ENCODE measurements around the gene ERICH6. TPM values are rescaled to one million over a fixed set of nuclear protein-coding genes. Genes with fewer than 3 reads are reported as not detected.
"Not testable (repeated sequence)": the region's sequence is repeated elsewhere in the genome, so short reads cannot be mapped to it uniquely, and the experiment has no call there.

ERICH6 gene
- total RNA-seq, 4 donors from 2014 or later, result not detected

DNA sequence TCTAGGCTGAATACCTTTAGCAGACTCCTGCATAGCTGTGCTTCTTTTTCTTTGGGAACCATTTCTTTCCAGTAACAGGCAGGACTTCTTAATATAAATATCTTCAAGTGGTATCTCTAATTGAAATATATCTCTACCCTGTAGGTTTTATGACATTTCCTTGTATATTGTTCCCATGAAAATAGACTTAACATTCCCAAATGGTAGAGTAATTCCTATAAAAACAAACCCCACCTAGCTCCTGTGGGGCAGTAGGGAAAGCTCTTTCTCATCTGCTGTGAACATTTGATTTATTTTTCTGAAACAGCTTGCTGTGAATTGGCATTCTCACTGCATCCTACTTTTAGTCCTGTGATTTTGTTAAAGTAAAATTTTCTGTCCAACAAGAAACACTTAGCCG, 79.8 kb downstream of the ERICH6 start:
- Histone ChIP-seq H3K4me3 (no peak overlapping the region), H3K27me3 (no peaks in the 10 kb centered on the region), H3K9me3 (no peaks in the 10 kb centered on the region), H3K36me3 (peaks cover 7 to 51% of the 10 kb centered on the region in 2 donors), H3K4me1 (peaks cover 0 to 13% (median 0%) of the 10 kb centered on the region in 3 donors), H3K27ac (no peak overlapping the region)
- TF ChIP-seq POLR2A (IDR thresholded peaks at IDR 0.05), result no peak
- no peak for TF ChIP-seq EP300 (IDR thresholded peaks at IDR 0.05)
- no peak for TF ChIP-seq POLR2AphosphoS5 (IDR thresholded peaks at IDR 0.05)
- TF ChIP-seq, protein P1, sequence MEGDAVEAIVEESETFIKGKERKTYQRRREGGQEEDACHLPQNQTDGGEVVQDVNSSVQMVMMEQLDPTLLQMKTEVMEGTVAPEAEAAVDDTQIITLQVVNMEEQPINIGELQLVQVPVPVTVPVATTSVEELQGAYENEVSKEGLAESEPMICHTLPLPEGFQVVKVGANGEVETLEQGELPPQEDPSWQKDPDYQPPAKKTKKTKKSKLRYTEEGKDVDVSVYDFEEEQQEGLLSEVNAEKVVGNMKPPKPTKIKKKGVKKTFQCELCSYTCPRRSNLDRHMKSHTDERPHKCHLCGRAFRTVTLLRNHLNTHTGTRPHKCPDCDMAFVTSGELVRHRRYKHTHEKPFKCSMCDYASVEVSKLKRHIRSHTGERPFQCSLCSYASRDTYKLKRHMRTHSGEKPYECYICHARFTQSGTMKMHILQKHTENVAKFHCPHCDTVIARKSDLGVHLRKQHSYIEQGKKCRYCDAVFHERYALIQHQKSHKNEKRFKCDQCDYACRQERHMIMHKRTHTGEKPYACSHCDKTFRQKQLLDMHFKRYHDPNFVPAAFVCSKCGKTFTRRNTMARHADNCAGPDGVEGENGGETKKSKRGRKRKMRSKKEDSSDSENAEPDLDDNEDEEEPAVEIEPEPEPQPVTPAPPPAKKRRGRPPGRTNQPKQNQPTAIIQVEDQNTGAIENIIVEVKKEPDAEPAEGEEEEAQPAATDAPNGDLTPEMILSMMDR (IDR thresholded peaks at IDR 0.05), result no peak
- WGBS, 2 donors (ENCODE audit: low coverage in 1 of 2), result 63 to 100% methylated on average over 1 of the region's 1 CpG
- ATAC-seq, result no peak

DNA sequence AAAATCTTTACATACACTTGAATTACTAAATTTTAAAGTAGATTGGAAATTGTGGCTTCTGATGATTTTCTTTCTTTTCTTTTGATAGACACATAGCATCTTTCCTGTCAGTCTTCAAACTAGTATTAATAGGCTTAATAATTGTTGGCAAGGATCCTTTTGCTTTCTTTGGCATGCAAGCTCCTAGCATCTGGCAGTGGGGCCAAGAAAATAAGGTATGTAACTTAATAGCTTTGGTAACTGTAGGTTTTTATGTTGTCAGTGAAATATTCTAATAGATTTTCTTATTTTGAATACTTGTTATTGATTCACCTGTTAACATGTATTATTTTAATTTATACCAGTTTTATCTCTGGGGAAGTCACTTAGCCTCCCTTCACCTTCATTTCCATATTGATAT, 80.8 kb downstream of the ERICH6 start:
- H3K4me3 ChIP-seq, H3K9me3 ChIP-seq, H3K27me3 ChIP-seq, H3K27ac ChIP-seq, ATAC-seq: not testable (repeated sequence)
- Histone ChIP-seq H3K36me3 (peaks cover 7 to 49% of the 10 kb centered on the region in 2 donors), H3K4me1 (peaks cover 0 to 13% (median 0%) of the 10 kb centered on the region in 3 donors)

DNA sequence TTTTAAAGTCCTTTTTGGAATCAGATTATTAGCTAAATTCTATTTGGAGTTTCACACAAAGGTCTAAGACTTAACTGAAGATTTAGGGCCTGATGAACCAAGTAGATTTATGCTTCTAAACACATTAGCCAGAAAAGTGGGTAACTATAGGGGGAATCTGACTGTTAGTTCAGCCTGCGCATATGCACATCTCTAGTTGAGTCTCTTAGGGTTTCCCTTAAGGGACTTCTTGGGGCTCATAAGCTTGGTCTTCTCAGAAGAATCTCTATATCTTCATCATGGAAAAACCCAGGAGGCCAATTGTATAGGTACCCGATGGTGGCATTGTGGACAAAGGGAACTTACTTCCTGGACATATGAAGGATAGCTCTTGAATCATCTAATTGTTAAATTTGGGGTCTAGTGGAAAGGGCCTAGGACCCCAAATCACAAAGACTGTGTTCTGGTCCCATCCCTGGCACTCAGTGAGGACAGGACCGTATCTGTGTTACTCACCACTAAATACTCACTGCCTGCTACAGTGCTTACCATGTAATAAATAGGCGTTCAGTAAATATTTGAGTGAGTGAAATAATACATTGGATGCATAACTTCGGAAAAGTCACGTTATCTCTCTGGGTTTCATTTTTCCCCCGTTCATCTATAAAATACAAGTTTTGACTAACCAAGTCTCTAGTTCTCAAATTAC, 83.6 kb downstream of the ERICH6 start:
- H3K27me3 ChIP-seq, result no peaks in the 10 kb centered on the region
- no peaks in the 10 kb centered on the region for H3K9me3 ChIP-seq
- H3K27ac ChIP-seq, result no peak overlapping the region
- H3K4me3 ChIP-seq, result no peak overlapping the region
- TF ChIP-seq POLR2A (IDR thresholded peaks at IDR 0.05), result no peak
- no peak for TF ChIP-seq EP300 (IDR thresholded peaks at IDR 0.05)
- TF ChIP-seq, protein P1 (IDR thresholded peaks at IDR 0.05), result no peak
- no peak for TF ChIP-seq POLR2AphosphoS5 (IDR thresholded peaks at IDR 0.05)
- peaks cover 0 to 26% (median 0%) of the 10 kb centered on the region in 3 donors for H3K4me1 ChIP-seq
- ATAC-seq, result no peak
- peaks cover 0 to 21% of the 10 kb centered on the region in 2 donors for H3K36me3 ChIP-seq
- 80 to 90% methylated on average over 6 to 7 of the region's 7 CpGs for whole genome bisulfite sequencing, 2 donors (ENCODE audit: low coverage in 1 of 2)

DNA sequence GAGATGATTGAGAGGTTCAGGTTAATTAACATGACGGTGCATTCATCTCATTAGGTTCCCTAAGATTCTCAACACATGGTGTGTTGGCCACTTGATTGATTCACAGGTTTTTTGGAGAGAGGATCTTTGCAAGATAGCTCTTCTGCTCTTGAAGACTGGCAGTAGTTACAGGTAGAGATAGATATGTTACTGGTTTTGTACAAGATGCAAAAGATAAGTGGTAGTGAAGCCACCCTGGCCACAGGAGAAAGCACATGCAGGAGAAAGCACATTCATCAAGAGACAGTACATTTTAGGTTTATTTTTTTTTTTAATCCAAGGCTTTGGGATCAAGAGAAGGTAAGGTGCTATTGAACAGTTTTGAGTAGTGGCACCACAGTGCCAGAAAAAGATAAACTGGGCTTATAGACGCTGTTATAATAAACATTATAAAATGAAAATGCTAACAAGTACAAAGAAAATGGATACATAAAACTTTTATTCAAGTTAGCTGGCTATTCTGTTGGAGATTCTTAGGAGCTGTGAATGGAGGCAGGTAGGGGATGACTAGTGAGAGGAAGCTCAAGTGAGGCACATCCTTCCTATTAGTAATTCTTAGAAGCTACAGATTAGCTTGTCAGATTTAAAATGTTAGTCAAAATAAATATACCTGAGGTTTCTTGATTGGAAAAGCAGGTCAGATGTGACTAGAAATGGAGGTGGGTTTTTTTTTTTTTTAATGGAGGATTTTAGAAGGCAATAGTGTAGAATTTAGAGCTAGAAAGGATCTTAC, 89.8 kb downstream of the ERICH6 start:
- 71 to 81% methylated on average over 2 of the region's 2 CpGs for WGBS, 2 donors (ENCODE audit: low coverage in 1 of 2)
- no peak overlapping the region for H3K4me3 ChIP-seq
- no peaks in the 10 kb centered on the region for H3K27me3 ChIP-seq
- no peaks in the 10 kb centered on the region for H3K9me3 ChIP-seq
- H3K36me3 ChIP-seq, result peaks cover 0 to 16% of the 10 kb centered on the region in 2 donors
- no peak for TF ChIP-seq POLR2AphosphoS5 (IDR thresholded peaks at IDR 0.05)
- no peak for TF ChIP-seq EP300 (IDR thresholded peaks at IDR 0.05)
- TF ChIP-seq POLR2A (IDR thresholded peaks at IDR 0.05), result no peak
- TF ChIP-seq, protein P1 (IDR thresholded peaks at IDR 0.05), result no peak
- no peak for ATAC-seq
- H3K4me1 ChIP-seq, result peaks cover 0 to 47% (median 0%) of the 10 kb centered on the region in 3 donors
- H3K27ac ChIP-seq, result no peak overlapping the region

DNA sequence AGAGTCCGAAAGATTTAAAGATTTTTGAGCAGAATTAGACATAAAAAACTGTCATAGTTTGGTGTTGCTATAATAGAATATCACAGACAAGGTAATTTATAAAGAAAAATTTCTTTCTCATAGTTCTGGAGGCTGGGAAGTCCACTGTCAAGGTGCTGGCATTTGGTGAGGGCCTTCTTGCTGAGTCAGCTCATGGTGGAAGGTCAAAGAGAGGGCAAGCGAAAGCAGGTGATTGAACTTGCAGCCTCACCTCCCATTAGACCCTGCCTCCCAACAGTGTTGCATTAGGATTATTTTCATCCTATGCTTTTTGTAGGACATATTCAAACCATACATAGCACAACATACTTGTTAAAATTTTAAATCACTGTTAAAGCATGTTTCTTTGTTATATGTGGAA, 90.7 kb downstream of the ERICH6 start:
- 96 to 100% methylated on average over 2 of the region's 2 CpGs for WGBS, 2 donors (ENCODE audit: low coverage in 1 of 2)
- peaks cover 0 to 9% of the 10 kb centered on the region in 2 donors for H3K36me3 ChIP-seq
- no peaks in the 10 kb centered on the region for H3K27me3 ChIP-seq
- H3K9me3 ChIP-seq, result no peaks in the 10 kb centered on the region
- TF ChIP-seq, protein P1 (IDR thresholded peaks at IDR 0.05), result no peak
- TF ChIP-seq EP300 (IDR thresholded peaks at IDR 0.05), result no peak
- H3K27ac ChIP-seq, result no peak overlapping the region
- ATAC-seq, result no peak
- H3K4me1 ChIP-seq, result peaks cover 0 to 56% (median 0%) of the 10 kb centered on the region in 3 donors
- no peak overlapping the region for H3K4me3 ChIP-seq
